Endodermal cell (in vitro differentiated cells): ENCODE data around the gene XPO6. TPM values are rescaled to one million over a fixed set of nuclear protein-coding genes. Genes with fewer than 3 reads are reported as not detected.

ENCODE experiments used
- DNase-seq: peaks from one replicate; pipeline ENCODE4 v3.0.0-alpha.2; 2017
- H3K27ac ChIP-seq: 2 replicates; pipeline ENCODE4 v1.5.1; 2013; ENCODE audit warnings: mild to moderate bottlenecking, low read depth, low read length, moderate library complexity
- H3K27me3 ChIP-seq: 2 replicates; pipeline ENCODE4 v1.6.1; 2013; ENCODE audit warnings: mild to moderate bottlenecking, low read length, moderate library complexity; ENCODE audit not compliant: insufficient read depth, control insufficient read depth, poor library complexity, severe bottlenecking
- H3K36me3 ChIP-seq: 2 replicates; pipeline ENCODE4 v1.7.0; 2013; ENCODE audit warnings: mild to moderate bottlenecking, low read length, moderate library complexity; ENCODE audit not compliant: control insufficient read depth, insufficient read depth
- H3K4me1 ChIP-seq: one replicate; pipeline ENCODE4 v1.7.0; 2013; ENCODE audit warnings: low read length; ENCODE audit not compliant: control insufficient read depth, insufficient read depth
- H3K4me3 ChIP-seq: 2 replicates; pipeline ENCODE4 v1.5.1; 2013; ENCODE audit warnings: mild to moderate bottlenecking, low read length, moderate library complexity
- H3K9ac ChIP-seq: 2 replicates; pipeline ENCODE4 v1.6.1; 2013; ENCODE audit warnings: mild to moderate bottlenecking, low read length, moderate library complexity; ENCODE audit not compliant: poor library complexity, severe bottlenecking; ENCODE audit errors: extremely low read depth
- H3K9me3 ChIP-seq: 2 replicates; pipeline ENCODE4 v1.6.1; 2013; ENCODE audit warnings: mild to moderate bottlenecking, low read length, moderate library complexity; ENCODE audit not compliant: control insufficient read depth
- H3K27ac Mint-ChIP-seq: 2 replicates; pipeline ENCODE4 v1.8.0; 2020; ENCODE audit warnings: mixed read lengths
- H3K27me3 Mint-ChIP-seq: 2 replicates; pipeline ENCODE4 v1.8.0; 2021; ENCODE audit warnings: mild to moderate bottlenecking, mixed read lengths; ENCODE audit not compliant: insufficient read depth
- H3K36me3 Mint-ChIP-seq: 2 replicates; pipeline ENCODE4 v1.8.0; 2020; ENCODE audit warnings: low read depth, mixed read lengths
- H3K4me1 Mint-ChIP-seq: 2 replicates; pipeline ENCODE4 v1.8.0; 2020; ENCODE audit warnings: mixed read lengths
- H3K4me3 Mint-ChIP-seq: 2 replicates; pipeline ENCODE4 v1.8.0; 2020; ENCODE audit warnings: mild to moderate bottlenecking, moderate library complexity, mixed read lengths
- H3K9me3 Mint-ChIP-seq: 2 replicates; pipeline ENCODE4 v1.8.0; 2020; ENCODE audit warnings: mild to moderate bottlenecking, mixed read lengths
- WGBS, 2 experiments: methylation state at CpG; one replicate each; pipeline versions ENCODE4 v1.1.5 to v1.1.7; 2013; ENCODE audit warnings: missing lambda C conversion rate in 2 of 2, mixed read lengths in 1 of 2; ENCODE audit not compliant: insufficient coverage in 1 of 2, insufficient read length in 1 of 2; 5-methylcytosine and 5-hydroxymethylcytosine counted together
- total RNA-seq, 2 donors: library from RNA; stranded (reverse); fragmentation: NEBNext Ultra II Directional in 1 of 2; extraction: Animal tissue kit (Norgen Biotek cat#: 25700) in 1 of 2; gene quantifications; 2 replicates in 1 of 2; 3 replicates in 1 of 2; pipeline ENCODE4 v1.2.1, GENCODE V29; 2021
- TF ChIP-seq, protein P1 (sequence below): fragments of 200-600 bp; sonication (generic); conservative IDR thresholded peaks from 2 replicates; pipeline ENCODE4 v1.5.0; 2021; ENCODE audit warnings: antibody characterized with exemption, mild to moderate bottlenecking

Gene XPO6
- total RNA-seq, 2 donors from 2014 or later: 84.7 to 92.4 TPM

DNA sequence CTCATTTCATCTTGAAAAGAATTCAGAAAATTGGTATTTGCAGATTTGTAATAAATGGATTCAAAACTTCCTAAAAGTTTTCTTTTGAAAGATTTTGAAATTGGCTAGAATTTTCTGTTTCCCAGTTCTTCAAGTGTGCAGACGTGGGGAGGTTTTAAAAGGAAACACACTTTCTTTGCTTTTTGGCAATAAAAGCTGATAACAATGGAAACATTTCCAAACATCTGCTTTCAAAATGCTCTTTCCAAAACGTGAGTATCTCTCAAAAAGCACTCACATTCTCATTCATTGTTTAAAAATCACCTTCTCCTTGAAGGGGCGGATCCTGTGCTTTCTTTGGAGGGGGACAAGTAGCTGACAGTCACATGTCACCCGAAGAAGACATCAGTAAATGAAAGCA lies 139.7 kb downstream of the XPO6 start:
- Mint-ChIP-seq H3K27me3 (peaks cover 10% of the 10 kb centered on the region), H3K9me3 (no peaks in the 10 kb centered on the region), H3K4me3 (no peak overlapping the region), H3K36me3 (no peaks in the 10 kb centered on the region), H3K4me1 (peaks cover 8% of the 10 kb centered on the region), H3K27ac (no peak overlapping the region)
- Histone ChIP-seq H3K36me3 (no peaks in the 10 kb centered on the region), H3K9me3 (no peaks in the 10 kb centered on the region), H3K4me3 (no peak overlapping the region), H3K4me1 (no peaks in the 10 kb centered on the region), H3K27me3 (peaks cover 1% of the 10 kb centered on the region), H3K27ac (no peak overlapping the region), H3K9ac (no peak overlapping the region)
- WGBS, 2 experiments: 36 to 65% methylated on average over 2 to 4 of the region's 4 CpGs
- DNase-seq: no peak
- TF ChIP-seq, protein P1, sequence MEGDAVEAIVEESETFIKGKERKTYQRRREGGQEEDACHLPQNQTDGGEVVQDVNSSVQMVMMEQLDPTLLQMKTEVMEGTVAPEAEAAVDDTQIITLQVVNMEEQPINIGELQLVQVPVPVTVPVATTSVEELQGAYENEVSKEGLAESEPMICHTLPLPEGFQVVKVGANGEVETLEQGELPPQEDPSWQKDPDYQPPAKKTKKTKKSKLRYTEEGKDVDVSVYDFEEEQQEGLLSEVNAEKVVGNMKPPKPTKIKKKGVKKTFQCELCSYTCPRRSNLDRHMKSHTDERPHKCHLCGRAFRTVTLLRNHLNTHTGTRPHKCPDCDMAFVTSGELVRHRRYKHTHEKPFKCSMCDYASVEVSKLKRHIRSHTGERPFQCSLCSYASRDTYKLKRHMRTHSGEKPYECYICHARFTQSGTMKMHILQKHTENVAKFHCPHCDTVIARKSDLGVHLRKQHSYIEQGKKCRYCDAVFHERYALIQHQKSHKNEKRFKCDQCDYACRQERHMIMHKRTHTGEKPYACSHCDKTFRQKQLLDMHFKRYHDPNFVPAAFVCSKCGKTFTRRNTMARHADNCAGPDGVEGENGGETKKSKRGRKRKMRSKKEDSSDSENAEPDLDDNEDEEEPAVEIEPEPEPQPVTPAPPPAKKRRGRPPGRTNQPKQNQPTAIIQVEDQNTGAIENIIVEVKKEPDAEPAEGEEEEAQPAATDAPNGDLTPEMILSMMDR: no peak

DNA sequence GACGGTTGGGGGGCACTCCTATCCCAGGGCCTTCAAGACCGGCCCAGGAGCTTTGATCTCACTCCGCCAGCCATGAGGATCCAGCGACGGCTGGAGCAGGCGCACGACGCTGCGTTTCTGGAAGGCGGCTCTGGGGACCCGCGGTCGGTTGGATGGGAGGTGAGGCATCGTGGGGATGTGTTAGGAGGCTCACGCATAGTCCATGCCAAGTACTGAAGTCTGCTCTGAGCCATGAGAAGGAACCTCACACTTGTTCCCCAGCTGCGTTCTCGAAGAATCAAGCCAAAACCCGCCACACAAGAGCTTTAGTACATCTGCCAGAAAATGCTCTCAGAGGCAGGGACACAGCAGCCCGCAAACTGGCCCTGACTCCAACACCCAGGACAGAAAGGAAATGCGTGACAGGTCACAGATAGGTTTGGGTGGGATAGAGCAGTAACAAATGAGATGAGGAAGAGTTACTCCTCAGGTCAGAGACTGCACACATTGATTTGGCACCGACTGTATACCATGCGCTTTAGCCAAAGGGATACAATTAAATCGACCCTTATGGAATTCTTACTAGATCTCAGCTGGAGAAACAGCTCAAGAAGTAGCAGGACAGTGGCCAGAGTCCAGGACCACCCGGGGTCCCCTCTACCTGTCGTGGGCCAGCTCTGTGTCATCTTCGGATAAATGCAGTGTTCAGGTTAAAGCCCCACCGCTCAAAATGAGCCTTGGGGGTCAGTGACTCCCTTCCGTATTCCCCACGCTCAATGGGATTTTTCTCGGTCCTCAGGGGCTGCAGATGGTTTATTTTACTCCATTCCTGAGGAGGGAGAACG lies 141.6 kb downstream of the XPO6 start:
- no peak overlapping the region for H3K27ac ChIP-seq
- no peaks in the 10 kb centered on the region for H3K4me1 ChIP-seq
- H3K27me3 ChIP-seq: peaks cover 20% of the 10 kb centered on the region
- WGBS, 2 experiments: 83% methylated on average over 22 to 31 of the region's 31 CpGs
- Mint-ChIP-seq H3K4me3 (no peak overlapping the region), H3K4me1 (peaks cover 9% of the 10 kb centered on the region), H3K27ac (no peak overlapping the region), H3K36me3 (no peaks in the 10 kb centered on the region), H3K9me3 (no peaks in the 10 kb centered on the region), H3K27me3 (peaks cover 25% of the 10 kb centered on the region)
- H3K9me3 ChIP-seq: no peaks in the 10 kb centered on the region
- H3K9ac ChIP-seq: no peak overlapping the region
- TF ChIP-seq, protein P1: no peak
- no peak for DNase-seq
- no peaks in the 10 kb centered on the region for H3K36me3 ChIP-seq
- H3K4me3 ChIP-seq: no peak overlapping the region

DNA sequence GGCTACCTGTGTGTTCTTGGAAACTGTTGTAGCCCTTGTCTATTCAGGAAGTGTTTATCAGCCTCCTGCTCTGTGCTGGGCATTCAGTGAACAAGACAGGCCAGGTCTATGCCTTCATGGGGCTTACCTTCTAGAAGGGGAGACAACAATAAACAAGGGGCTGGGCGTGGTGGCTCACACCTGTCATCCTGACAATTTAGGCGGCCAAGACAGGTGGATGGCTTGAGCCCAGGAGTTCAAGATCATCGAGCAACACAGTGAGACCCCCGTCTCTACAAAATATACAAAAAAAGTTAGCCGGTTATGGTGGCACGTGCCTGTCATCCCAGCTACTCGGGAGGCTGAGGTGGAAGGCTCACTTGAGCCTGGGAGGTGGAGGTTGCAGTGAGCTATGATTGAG lies 142.8 kb downstream of the XPO6 start:
- H3K4me3 Mint-ChIP-seq: no peak overlapping the region
- peaks cover 37% of the 10 kb centered on the region for H3K27me3 Mint-ChIP-seq

More for the DNA sequence above, 142.8 kb downstream of the XPO6 start:
- no peak for DNase-seq
- TF ChIP-seq, protein P1: no peak
- Histone ChIP-seq H3K27me3 (peaks cover 32% of the 10 kb centered on the region), H3K36me3 (no peaks in the 10 kb centered on the region), H3K9me3 (no peaks in the 10 kb centered on the region), H3K4me1 (no peaks in the 10 kb centered on the region), H3K9ac (no peak overlapping the region), H3K27ac (no peak overlapping the region), H3K4me3 (no peak overlapping the region)
- no peak overlapping the region for H3K27ac Mint-ChIP-seq
- H3K36me3 Mint-ChIP-seq: no peaks in the 10 kb centered on the region
- H3K4me1 Mint-ChIP-seq: peaks cover 9% of the 10 kb centered on the region
- whole genome bisulfite sequencing, 2 experiments: 83 to 91% methylated on average over 4 to 7 of the region's 7 CpGs
- H3K9me3 Mint-ChIP-seq: no peaks in the 10 kb centered on the region
